ENCODE data around the gene CX3CR1.

Gene CX3CR1

GRCh38 chr3:39291903-39292329, 12.1 kb upstream of the CX3CR1 start:
- DNase-seq, result no peak

DNA sequence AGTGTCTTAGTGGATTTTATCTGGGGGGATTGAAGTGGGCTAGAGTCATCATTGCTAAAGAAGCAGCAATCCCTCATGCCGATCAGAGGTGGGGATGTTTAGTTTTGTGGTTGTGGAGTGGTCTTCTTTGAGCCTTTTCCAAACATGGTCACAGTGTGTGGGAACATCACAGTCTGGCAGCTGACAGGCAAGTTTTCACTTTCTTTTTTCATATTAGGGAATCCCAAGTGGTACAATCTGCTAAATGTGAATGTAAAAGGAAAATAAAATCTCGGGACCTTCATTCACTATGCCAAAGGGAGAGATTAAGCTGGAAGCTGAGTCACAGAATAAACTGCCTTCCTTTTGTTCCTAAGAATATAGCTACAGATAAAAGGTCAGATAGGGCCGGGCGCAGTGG, 10.4 kb upstream of the CX3CR1 start:
- DNase-seq, result no peak

DNA sequence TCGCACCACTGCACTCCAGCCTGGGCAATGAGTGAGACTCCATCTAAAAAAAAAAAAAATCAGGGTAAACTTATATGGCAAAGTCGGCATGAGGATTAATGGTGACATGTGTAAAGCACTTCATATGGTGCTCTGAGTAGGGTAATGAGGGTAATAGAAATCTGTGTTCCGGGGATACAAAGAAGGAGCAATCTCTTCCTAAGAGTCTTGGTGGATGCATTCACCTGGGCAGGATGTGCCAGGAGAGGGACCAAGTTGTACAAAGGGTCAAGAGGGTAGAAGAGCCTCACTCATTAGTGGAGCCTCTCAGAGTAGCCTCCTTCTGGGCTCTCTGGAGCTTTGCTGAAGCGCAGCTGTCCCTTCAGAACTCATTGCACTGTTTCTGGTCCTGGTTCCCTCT, 9.3 kb upstream of the CX3CR1 start:
- no peak for DNase-seq

GRCh38 chr3:39288300-39288808, 8.5 kb upstream of the CX3CR1 start:
- DNase-seq, result peak; percentile 60

DNA sequence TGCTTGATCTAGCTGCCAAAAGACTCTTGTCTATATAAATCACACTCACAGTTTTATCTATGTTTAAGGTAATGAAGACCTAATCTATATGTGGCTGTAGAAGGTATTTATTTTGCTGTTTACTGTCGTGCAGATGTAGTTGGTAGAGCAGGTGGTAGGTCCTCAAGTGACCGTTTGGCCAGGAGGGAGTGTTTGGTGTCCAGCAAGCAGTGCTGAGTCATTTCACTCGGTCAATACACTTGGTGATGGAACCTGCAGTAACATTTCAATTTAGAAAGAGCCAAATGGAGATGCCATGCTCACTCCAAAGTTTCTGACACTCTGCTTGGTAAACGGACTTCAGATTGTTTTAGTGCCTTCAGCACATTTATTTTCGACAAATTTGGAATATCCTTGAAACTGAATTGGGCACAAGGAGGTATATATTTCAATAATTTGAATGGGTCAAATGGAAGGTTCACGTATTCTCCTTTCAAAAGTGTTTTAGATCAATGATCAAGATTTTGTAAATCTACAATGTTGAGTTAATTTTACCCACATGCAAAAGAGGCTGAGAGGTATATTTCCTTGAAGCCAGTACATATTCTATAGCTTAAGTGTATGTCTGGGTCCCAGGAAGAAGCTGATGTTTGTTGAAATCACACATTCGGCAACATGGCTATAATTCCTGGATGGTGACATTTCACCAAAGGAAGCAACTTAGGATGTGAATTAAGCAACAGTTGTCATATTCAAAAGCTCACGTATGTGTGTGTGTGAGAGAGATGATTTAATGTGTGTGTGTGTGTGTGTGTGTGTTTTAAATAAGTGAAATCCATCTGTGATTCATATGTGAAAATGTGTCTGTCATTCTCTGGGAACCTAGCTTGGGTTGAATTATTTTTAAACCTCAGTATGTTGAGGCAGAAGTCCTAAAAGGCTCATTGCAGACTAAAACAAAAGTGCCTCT, 7.7 kb upstream of the CX3CR1 start:
- DNase-seq, result no peak

- DNase-seq, result no peak
Measured at GRCh38 chr3:39286771-39287170, 6.9 kb upstream of the CX3CR1 start.

DNA sequence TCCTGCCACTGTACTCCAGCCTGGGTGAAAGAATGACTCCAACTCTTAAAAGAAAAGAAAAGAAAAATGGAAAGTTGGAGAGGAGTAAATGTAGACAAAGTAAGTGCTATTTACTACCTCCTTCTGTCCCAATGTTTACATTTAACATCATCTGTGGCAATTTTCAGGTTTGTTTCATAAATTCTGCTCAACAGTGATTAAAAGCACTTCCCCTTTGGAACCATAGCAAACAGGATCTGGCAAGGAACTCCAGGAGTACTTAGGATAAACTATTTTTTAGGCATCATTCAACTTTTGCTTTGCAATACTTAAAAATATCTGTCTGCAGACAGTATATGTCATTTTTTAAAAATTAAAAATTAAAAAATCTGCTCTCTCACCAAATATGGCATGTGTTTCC, 5.5 kb upstream of the CX3CR1 start:
- DNase-seq, result no peak

DNA sequence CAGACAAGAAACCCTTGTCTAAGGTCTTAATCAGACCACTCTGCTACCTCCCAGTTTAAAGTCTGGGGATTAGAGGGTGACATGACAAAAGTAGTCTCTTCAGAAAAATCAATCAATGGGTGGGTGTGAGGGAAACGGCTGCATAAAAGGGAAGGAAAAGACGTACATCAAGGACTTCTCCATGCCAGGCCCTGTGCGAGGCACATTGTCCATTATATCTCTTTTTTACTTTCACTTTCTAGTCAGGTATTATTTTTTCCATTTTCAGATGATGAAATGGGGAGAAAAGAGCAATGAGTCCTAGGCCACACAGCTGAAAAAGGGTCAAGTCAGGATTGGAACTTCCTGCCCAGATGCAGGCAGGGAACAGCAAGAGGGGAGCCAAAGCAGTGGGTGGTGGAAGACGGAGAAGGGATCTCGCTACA, 4.6 kb upstream of the CX3CR1 start:
- no peak for DNase-seq

DNA sequence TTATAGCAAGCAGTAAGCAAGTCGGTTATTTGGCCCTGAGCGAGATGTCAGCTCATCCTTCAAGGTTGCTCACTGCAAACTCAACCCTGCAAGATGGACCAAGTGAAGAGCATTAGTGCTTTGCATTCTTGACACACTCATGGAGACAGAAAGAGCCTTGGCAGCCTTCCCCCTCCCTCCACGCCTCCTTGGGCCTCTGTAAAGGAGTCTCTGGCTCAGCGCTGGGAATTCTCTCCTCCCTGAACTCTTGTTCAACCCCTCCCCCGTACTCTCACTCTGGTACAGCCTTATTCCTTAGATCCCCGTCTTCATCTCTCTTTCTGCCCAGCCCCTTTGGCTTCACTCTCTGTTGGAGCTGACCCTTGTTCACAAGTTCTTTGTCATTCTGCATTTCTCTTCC, 2.2 kb upstream of the CX3CR1 start:
- no peak for DNase-seq

- DNase-seq, result no peak
Measured at GRCh38 chr3:39281533-39281932, 1.7 kb upstream of the CX3CR1 start.

DNA sequence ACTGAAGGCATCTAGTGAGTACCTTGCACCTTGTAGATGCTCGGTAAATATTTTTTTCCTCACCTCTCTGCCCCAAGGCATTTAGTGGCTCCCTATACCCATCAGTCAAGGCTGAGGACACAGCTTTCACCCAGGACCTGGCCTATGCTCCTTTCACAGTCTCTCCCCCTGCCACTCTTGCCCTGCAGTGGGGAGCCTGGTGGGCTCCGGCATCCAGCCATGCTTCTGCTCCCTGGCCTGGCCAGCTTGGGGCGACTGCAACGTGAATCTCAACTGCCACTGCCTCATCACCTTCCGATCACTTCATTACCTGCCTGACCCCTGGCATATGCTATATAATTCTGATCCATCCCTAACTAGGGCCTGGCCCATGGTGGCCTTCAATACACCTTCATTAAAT, 735 bp upstream of the CX3CR1 start:
- DNase-seq, result no peak

GRCh38 chr3:39278616-39278935, 1.3 kb downstream of the CX3CR1 start:
- no peak for DNase-seq

DNA sequence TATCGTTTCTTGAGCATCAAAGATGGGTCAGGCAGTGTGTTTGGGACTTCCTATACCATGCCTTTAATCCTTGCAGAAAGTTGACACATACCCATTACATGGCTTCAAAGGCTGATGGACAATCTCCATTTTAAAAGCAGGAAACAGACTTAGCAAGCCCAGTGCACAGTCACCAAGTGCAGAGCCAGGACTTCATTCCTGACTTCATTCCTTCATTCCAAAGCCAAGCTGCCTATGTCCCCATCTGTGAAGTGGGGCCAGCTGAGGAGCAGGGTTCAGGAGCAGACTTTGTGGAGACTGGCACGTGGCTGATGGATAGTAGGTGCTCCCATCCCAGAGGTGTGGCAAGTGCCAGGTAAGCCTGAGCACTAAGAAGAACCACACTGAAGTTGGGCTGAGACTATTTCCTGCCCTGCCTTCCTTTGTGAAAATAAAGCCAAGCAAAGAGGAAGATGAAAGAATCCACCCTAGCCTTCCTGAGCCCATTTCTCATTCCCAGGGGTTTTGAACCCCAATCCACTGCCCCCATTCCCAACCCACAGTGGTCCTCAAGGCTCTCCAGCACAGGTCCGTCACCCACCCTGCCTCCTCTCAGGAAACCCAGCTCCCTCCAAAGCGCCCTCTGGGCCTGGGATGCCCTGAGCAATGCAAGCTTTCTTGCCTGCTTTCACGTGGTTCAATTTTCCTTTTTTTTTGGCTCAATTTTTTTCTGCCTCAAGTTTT, 1.8 kb downstream of the CX3CR1 start:
- no peak for DNase-seq

DNA sequence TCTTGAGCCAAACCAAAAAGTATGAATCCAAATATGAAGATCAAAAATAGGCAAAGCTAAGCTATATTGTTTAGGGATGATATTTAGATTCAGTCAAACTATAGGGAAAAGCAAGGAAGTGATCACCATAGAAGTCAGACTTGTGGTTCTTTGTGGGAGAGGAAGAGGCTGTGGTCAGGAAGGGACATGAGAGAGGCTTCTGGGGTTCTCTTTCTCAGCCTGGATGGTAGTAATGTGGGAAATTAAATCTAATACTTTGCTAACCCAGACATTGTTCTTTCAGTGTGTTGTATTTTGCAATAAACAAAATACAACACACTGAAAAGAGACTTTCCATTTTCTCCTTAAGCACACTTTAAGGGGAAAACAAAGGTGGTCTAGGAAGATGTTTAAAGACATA, 3.1 kb downstream of the CX3CR1 start:
- DNase-seq, result no peak

GRCh38 chr3:39275963-39276593, 3.8 kb downstream of the CX3CR1 start:
- no peak for DNase-seq

DNA sequence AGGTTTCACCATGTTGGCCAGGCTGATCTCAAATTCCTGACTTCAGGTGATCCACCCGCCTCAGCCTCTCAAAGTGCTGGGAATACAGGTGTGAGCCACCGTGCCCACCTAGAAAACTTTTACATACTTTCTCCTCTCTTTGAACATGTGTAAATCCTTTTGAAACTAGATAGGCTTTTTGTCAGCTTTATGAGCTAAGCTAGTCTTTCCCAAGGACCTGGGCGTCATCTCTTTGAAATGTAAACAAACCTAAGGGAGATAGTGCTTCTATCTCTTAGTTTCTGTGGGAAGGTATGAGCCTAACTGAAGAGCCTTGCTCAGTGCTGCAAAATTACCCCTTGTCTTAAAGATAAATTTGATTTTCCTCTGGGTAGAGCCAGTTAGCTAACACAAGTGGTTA, 4.8 kb downstream of the CX3CR1 start:
- no peak for DNase-seq

DNA sequence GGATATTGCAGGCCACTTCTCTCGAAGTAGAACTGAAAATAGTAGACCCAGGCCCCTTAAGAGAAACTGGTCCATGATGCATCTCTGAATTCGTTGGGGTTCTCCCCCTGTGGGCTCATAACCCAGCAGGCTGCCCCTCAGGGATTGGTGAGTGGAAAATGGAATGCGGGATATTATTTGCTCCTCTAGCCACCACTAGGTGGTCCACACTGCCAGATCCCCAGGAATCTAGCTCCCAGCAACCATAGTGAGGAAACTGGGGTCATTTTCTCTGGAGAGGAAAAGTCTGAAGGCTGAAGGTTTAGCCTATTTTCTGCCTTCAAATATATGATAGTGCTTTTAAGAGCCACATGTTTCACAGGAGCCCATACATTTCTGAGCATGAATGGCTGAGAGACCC, 6.7 kb downstream of the CX3CR1 start:
- DNase-seq, result no peak

- DNase-seq, result no peak
Measured at GRCh38 chr3:39272191-39272590, 7.6 kb downstream of the CX3CR1 start.

DNA sequence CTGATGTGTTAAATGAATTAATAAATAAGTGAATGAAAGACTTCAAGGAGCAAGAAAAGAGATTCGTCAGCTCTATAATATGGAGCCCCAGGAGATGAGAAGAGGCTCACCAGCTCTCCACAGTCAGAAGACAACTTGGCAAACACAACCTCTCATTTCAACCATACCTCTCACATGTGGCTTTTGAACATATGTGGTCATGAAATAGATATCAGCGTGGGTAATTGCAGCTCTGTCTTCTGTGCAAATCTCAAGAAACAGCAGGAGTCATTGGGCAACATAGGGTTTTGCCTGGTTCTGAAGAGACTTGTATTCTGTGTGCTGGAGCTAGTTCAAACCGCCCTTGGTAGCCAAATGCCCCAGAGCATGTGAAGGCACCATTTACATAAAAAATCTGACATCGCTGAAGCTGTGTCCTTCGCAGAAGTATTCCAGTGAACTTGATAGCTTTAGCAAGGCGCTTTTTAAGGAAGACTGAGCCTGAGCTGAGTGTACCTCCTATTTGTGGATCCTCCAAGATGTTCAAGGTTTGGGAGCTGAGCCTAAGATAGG, 8.4 kb downstream of the CX3CR1 start:
- DNase-seq, result no peak

GRCh38 chr3:39269528-39269927, 10.3 kb downstream of the CX3CR1 start:
- DNase-seq, result no peak

DNA sequence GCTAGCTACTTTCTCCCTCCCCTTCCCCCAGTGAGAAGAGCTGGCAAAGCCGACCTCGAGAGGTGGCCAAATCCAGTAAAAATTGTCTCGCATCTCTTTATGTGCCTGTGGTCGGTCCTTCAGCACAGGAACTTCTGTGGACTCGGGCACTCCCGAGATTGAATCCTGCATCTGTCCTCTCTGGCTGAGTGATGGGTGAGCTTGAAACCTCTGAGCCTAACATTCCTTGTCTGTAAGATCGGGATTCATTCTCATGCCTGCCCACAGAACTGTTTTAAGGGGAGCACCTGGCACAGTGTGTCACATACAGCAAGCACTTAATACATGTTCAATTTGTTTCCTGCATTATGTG, 11.3 kb downstream of the CX3CR1 start:
- DNase-seq, result no peak

DNA sequence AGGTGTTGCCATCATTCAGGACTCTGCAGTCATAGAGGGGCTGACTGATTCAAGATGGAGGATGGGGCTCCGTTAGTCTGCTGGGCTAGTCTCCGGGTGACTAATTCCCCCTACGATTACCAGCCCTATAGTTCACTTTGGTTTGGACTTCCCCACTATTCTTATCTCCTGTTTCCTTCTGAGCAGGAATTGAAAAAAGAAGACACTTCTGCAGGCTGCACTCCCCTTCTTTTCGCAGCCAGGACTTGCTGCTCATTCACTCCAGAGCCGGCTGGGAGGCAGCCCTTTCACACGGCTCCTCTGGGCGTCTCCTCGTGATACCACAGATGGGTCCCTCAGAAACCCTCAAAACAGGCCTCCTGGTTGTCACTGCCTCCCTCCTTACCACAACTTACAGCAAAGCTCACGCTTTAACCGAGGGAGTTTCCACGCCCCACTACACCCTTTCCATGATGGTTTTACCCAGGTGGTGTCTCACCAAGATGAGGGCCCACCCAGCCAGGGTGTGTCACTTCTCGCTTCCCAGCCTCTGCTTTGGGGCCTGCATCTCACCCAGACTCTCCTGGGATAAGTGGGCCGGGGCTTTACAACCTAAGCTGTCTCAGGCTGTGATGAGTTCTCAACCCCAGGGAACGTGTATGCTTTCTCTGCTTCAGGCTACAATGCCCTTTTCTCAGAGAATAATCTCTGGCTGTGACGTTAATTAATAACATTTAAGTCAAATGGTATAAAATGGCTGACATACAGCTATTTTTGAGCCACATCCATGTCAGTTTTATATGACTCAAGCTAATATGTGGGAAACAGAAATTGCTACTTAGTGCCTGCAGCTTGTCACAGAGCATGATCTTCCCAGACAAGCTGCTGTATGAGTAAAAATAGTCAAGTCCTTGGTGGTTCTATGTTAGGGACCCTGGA, 11.9 kb downstream of the CX3CR1 start:
- DNase-seq, result no peak
